Liver (tissue), 3 donors: Measurements from ENCODE around the gene NBPF11.
"Not testable (repeated sequence)": the region's sequence is repeated elsewhere in the genome, so short reads cannot be mapped to it uniquely, and the experiment has no call there.

Experiments used
- ATF3 ChIP-seq: IDR thresholded peaks from 2 replicates; pipeline ENCODE4 v1.6.1; 2016; ENCODE audit warnings: antibody characterized with exemption
- CTCF ChIP-seq: fragments of 150-350 bp; IDR thresholded peaks from 2 replicates; pipeline ENCODE4 v1.5.1; 2017; ENCODE audit warnings: improper control_type of control experiment, low read depth, low read length; ENCODE audit not compliant: missing input control
- EGR1 ChIP-seq, 2 donors: IDR thresholded peaks; 2 replicates each; pipeline ENCODE4 v1.6.1; 2016 to 2018; ENCODE audit warnings: antibody characterized with exemption in 2 of 2, low read depth in 2 of 2
- FOXA1 ChIP-seq: IDR thresholded peaks from 2 replicates; pipeline ENCODE4 v1.6.1; 2016; ENCODE audit warnings: antibody characterized with exemption
- GABPA ChIP-seq, 2 donors: IDR thresholded peaks in 1 of 2; conservative IDR thresholded peaks in 1 of 2; 2 replicates each; pipeline ENCODE4 v1.6.1; 2016; ENCODE audit warnings: antibody characterized with exemption in 2 of 2, mild to moderate bottlenecking in 1 of 2, moderate library complexity in 1 of 2
- HNF4G ChIP-seq: IDR thresholded peaks from 2 replicates; pipeline ENCODE4 v1.6.1; 2016; ENCODE audit warnings: antibody characterized with exemption
- JUND ChIP-seq, 2 donors: IDR thresholded peaks; 2 replicates each; pipeline ENCODE4 v1.6.1; 2016; ENCODE audit warnings: antibody characterized with exemption in 2 of 2
- REST ChIP-seq: IDR thresholded peaks from 2 replicates; pipeline ENCODE4 v1.6.1; 2016; ENCODE audit warnings: antibody characterized with exemption, mild to moderate bottlenecking
- RXRA ChIP-seq, 2 donors: IDR thresholded peaks; 2 replicates each; pipeline ENCODE4 v1.6.1; 2017 to 2018; ENCODE audit warnings: antibody characterized with exemption in 2 of 2, mild to moderate bottlenecking in 1 of 2
- SP1 ChIP-seq: IDR thresholded peaks from 2 replicates; pipeline ENCODE4 v1.6.1; 2018; ENCODE audit warnings: antibody characterized with exemption, mild to moderate bottlenecking
- TAF1 ChIP-seq: conservative IDR thresholded peaks from 2 replicates; pipeline ENCODE4 v1.6.1; 2016; ENCODE audit warnings: antibody characterized with exemption, mild to moderate bottlenecking
- YY1 ChIP-seq: IDR thresholded peaks from 2 replicates; pipeline ENCODE4 v1.6.1; 2016; ENCODE audit warnings: antibody characterized with exemption, mild to moderate bottlenecking
- TF ChIP-seq, protein P1 (sequence below): IDR thresholded peaks from 2 replicates; pipeline ENCODE4 v1.6.1; 2016; ENCODE audit warnings: antibody characterized with exemption
- TF ChIP-seq, protein P2 (sequence below): IDR thresholded peaks from 2 replicates; pipeline ENCODE4 v1.6.1; 2016; ENCODE audit warnings: antibody characterized with exemption
- donor health status: healthy.
- donor health status: healthy.

GRCh38 chr1:148197396-148197795, 45.3 kb upstream of the NBPF11 start:
- TF ChIP-seq REST; CTCF; EGR1 (IDR thresholded peaks at IDR 0.05; ENCODE audit: low read depth in 2 of 2); FOXA1; TAF1; YY1; HNF4G; ATF3; RXRA (IDR thresholded peaks at IDR 0.05); GABPA (IDR thresholded peaks at IDR 0.05 in 1 of 2, conservative IDR thresholded peaks at IDR 0.05 in 1 of 2); SP1; JUND (IDR thresholded peaks at IDR 0.05): not testable (repeated sequence)
- TF ChIP-seq, protein P1, sequence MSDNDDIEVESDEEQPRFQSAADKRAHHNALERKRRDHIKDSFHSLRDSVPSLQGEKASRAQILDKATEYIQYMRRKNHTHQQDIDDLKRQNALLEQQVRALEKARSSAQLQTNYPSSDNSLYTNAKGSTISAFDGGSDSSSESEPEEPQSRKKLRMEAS: not testable (repeated sequence)
- TF ChIP-seq, protein P2, sequence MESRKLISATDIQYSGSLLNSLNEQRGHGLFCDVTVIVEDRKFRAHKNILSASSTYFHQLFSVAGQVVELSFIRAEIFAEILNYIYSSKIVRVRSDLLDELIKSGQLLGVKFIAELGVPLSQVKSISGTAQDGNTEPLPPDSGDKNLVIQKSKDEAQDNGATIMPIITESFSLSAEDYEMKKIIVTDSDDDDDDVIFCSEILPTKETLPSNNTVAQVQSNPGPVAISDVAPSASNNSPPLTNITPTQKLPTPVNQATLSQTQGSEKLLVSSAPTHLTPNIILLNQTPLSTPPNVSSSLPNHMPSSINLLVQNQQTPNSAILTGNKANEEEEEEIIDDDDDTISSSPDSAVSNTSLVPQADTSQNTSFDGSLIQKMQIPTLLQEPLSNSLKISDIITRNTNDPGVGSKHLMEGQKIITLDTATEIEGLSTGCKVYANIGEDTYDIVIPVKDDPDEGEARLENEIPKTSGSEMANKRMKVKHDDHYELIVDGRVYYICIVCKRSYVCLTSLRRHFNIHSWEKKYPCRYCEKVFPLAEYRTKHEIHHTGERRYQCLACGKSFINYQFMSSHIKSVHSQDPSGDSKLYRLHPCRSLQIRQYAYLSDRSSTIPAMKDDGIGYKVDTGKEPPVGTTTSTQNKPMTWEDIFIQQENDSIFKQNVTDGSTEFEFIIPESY: not testable (repeated sequence)
